Testis (tissue), 2 donors: ENCODE measurements around the gene EXOSC5.

Experiments used
- POLR2A ChIP-seq: fragments of 450-650 bp; IDR thresholded peaks from one replicate; pipeline ENCODE4 v1.6.1; 2017; ENCODE audit warnings: antibody characterized with exemption, mild to moderate bottlenecking, moderate library complexity
- TF ChIP-seq, protein P1 (sequence below), 3 experiments: fragments of 450-650 bp in 2 of 3; fragments of 200-600 bp in 1 of 3; sonication (generic) in 1 of 3; IDR thresholded peaks; one replicate each; pipeline ENCODE4 v1.5.1; 2016 to 2019; ENCODE audit warnings: antibody characterized with exemption in 3 of 3, mild to moderate bottlenecking in 2 of 3, moderate library complexity in 1 of 3

DNA sequence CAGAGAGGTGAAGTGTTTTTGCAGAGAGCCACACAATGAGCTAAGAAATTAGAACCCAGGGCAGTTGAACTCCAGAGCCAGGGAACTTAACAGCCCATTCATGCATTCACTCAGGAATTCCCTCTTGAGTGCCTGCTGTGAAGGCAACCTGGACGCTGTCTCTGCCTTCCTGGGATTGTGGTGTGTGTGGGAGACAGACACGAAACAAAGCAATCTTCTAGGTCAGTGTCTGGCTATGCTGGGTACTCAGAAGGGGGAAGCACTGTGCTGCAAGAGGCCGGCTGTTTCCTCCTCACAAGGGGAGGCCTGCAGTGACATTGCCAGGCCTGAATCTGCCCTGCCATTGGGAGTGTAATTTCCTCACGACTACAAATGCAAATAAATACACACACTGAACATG lies 10.1 kb upstream of the EXOSC5 start:
- TF ChIP-seq, protein P1, sequence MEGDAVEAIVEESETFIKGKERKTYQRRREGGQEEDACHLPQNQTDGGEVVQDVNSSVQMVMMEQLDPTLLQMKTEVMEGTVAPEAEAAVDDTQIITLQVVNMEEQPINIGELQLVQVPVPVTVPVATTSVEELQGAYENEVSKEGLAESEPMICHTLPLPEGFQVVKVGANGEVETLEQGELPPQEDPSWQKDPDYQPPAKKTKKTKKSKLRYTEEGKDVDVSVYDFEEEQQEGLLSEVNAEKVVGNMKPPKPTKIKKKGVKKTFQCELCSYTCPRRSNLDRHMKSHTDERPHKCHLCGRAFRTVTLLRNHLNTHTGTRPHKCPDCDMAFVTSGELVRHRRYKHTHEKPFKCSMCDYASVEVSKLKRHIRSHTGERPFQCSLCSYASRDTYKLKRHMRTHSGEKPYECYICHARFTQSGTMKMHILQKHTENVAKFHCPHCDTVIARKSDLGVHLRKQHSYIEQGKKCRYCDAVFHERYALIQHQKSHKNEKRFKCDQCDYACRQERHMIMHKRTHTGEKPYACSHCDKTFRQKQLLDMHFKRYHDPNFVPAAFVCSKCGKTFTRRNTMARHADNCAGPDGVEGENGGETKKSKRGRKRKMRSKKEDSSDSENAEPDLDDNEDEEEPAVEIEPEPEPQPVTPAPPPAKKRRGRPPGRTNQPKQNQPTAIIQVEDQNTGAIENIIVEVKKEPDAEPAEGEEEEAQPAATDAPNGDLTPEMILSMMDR (IDR thresholded peaks at IDR 0.05) = no peak
- no peak for TF ChIP-seq POLR2A
